Urothelium cell line (cell line): Measurements from ENCODE around the gene BICDL1.
A peak's percentile ranks its signal among the peaks of the same experiment; 100 is the strongest.

Source experiments
- DNase-seq: peaks from one replicate; pipeline ENCODE4 v3.0.0; 2011; ENCODE audit warnings: low spot score, mixed read lengths
- FAIRE-seq: peaks from 2 replicates; lab custom pipeline; 2011; peaks lifted over from hg19 to GRCh38; lab: Jason Lieb, UNC

Gene BICDL1

GRCh38 chr12:120078868-120079267, 89.8 kb downstream of the BICDL1 start:
- FAIRE-seq, result no peak

GRCh38 chr12:120079411-120080400, 90.7 kb downstream of the BICDL1 start:
- FAIRE-seq (no peak), DNase-seq (no peak)

More at GRCh38 chr12:120078868-120079267, 89.8 kb downstream of the BICDL1 start:
- DNase-seq, result no peak

- no peak for FAIRE-seq
- no peak for DNase-seq
Observed at GRCh38 chr12:120081641-120082040, 92.6 kb downstream of the BICDL1 start.

- DNase-seq (no peak), FAIRE-seq (no peak)
Observed at GRCh38 chr12:120085920-120086645, 97.0 kb downstream of the BICDL1 start.

- peak; percentile 91 for FAIRE-seq
Observed at GRCh38 chr12:120086801-120087621, 98.0 kb downstream of the BICDL1 start.

GRCh38 chr12:120089105-120089504, 100.1 kb downstream of the BICDL1 start:
- FAIRE-seq (no peak), DNase-seq (no peak)

More at GRCh38 chr12:120086801-120087621, 98.0 kb downstream of the BICDL1 start:
- DNase-seq, result peak; percentile 99

GRCh38 chr12:120089796-120090195, 100.8 kb downstream of the BICDL1 start:
- DNase-seq (no peak), FAIRE-seq (no peak)

GRCh38 chr12:120090206-120090605, 101.2 kb downstream of the BICDL1 start:
- FAIRE-seq (no peak), DNase-seq (no peak)

GRCh38 chr12:120090626-120091295, 101.7 kb downstream of the BICDL1 start:
- FAIRE-seq (no peak), DNase-seq (no peak)

GRCh38 chr12:120091371-120092090, 102.5 kb downstream of the BICDL1 start:
- FAIRE-seq (no peak), DNase-seq (no peak)

GRCh38 chr12:120092551-120093335, 103.7 kb downstream of the BICDL1 start:
- no peak for FAIRE-seq
- DNase-seq, result no peak

GRCh38 chr12:120093336-120093591, 104.2 kb downstream of the BICDL1 start:
- FAIRE-seq, result no peak
- no peak for DNase-seq

GRCh38 chr12:120093592-120094355, 104.7 kb downstream of the BICDL1 start:
- DNase-seq, result no peak
- peak; percentile 70 for FAIRE-seq

- FAIRE-seq (no peak), DNase-seq (no peak)
Observed at GRCh38 chr12:120094485-120094884, 105.4 kb downstream of the BICDL1 start.

GRCh38 chr12:120095331-120095730, 106.3 kb downstream of the BICDL1 start:
- FAIRE-seq (no peak), DNase-seq (no peak)

- DNase-seq, result no peak
- no peak for FAIRE-seq
Observed at GRCh38 chr12:120095736-120096135, 106.7 kb downstream of the BICDL1 start.

GRCh38 chr12:120096671-120097202, 107.7 kb downstream of the BICDL1 start:
- no peak for DNase-seq
- no peak for FAIRE-seq
